Stimulated activated CD8-positive, alpha-beta memory T cell treated with anti-CD3 and anti-CD28 coated beads, Interleukin-2, amount 100 ng/mL, for 1 hour (primary cell): ENCODE results near the gene SPPL2B.

Source experiments
- DNase-seq, 2 donors: peaks; one replicate each; pipeline ENCODE4 v3.0.0-alpha.2; 2020; ENCODE audit warnings: low read depth in 2 of 2

The SPPL2B gene

GRCh38 chr19:2302319-2303210 lies 25.9 kb upstream of the SPPL2B start:
- peak in 1 of 2 donors; percentile 20 for DNase-seq

- DNase-seq: no peak
These were observed 25.2 kb upstream of the SPPL2B start for GRCh38 chr19:2303211-2303798.

GRCh38 chr19:2305452-2306280 lies 22.8 kb upstream of the SPPL2B start:
- DNase-seq: no peak

GRCh38 chr19:2306281-2306806 lies 22.1 kb upstream of the SPPL2B start:
- DNase-seq: no peak

- no peak for DNase-seq
These were observed 21.5 kb upstream of the SPPL2B start for GRCh38 chr19:2306971-2307370.

GRCh38 chr19:2307518-2308012 lies 20.9 kb upstream of the SPPL2B start:
- no peak for DNase-seq

GRCh38 chr19:2308114-2308556 lies 20.3 kb upstream of the SPPL2B start, which contains the start of gene LINGO3:
Gene LINGO3 (minus strand): TSS chr19:2308154. CDS start chr19:2291776, 16,378 bp downstream.
- no peak for DNase-seq

GRCh38 chr19:2309734-2310362 lies 18.6 kb upstream of the SPPL2B start:
- DNase-seq: no peak

GRCh38 chr19:2311093-2311492 lies 17.4 kb upstream of the SPPL2B start:
- DNase-seq: no peak

GRCh38 chr19:2312820-2313501 lies 15.5 kb upstream of the SPPL2B start:
- no peak for DNase-seq

- DNase-seq: no peak
These were observed 13.2 kb upstream of the SPPL2B start for GRCh38 chr19:2315121-2315817.

- no peak for DNase-seq
These were observed 12.6 kb upstream of the SPPL2B start for GRCh38 chr19:2315818-2316353.

GRCh38 chr19:2317300-2317699 lies 11.2 kb upstream of the SPPL2B start:
- no peak for DNase-seq

- DNase-seq: no peak
These were observed 10.7 kb upstream of the SPPL2B start for GRCh38 chr19:2317756-2318155.

GRCh38 chr19:2318923-2319322 lies 9.6 kb upstream of the SPPL2B start:
- no peak for DNase-seq

- no peak for DNase-seq
These were observed 8.9 kb upstream of the SPPL2B start for GRCh38 chr19:2319551-2319950.

GRCh38 chr19:2320049-2320448 lies 8.4 kb upstream of the SPPL2B start:
- no peak for DNase-seq

- DNase-seq: no peak
These were observed 7.5 kb upstream of the SPPL2B start for GRCh38 chr19:2320939-2321338.

GRCh38 chr19:2321565-2322283 lies 6.8 kb upstream of the SPPL2B start:
- DNase-seq: no peak
